NCI-H446 (cell line): ENCODE measurements around the gene RNF125.

Experiments used
- DNase-seq, 2 experiments: peaks; one replicate each; lab custom pipeline; 2025; lab: John Stamatoyannopoulos, UW

Gene RNF125

DNA sequence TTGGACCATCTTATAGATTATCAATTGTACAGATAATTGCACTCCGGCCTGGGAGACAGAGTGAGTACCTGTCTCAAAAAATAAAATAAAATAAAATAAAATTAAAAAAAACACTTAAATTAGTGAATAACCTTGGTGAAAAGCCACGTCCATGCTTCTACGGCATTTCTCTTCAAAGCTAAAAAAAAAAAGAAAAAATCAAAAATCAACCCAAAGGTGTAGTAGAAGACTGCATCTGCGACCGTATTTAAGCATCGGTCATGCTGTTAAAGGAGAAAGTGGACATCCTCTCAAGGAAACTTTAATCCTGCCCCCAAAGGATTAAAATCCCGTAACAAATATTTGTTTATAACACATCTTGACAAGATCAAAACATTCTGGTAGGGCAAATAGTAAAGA lies 72.7 kb downstream of the RNF125 start:
- no peak for DNase-seq

DNA sequence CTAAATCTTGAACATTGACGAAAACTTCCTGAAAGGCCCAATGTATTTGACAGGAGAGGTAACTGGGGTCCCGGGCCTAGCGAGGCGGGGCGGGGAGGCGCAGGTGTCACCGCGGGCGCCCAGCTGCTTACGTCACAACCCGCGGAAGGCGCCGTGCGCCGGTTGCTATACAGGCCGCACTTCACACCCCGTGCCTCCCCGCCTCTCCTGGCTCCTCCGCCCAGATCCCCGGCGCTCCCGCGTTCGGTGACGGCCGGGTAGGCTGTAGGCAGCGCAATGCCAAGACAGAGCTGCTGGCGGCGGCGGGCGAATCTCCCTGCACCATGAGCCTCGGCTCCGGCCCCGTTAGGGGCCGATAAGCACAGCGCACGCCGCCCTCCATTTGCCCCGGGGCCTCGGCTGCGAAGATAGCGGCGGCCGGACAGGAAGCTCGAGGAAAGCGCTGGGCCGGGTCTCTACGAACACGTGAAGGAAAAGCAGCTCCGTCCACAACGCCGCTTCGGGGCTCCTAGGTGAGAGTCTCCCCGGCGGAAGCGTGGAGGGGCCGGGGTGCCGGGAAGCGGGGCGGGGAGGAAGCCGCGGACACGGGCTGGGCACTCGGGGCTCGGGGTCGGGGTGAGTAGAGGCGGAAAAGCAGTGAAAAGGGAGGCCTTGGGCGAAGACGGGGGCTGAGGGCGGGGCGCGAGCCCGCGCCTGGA lies 73.2 kb downstream of the RNF125 start, which contains the start of gene RNF138:
RNF138 (plus strand) TSS at position 151 of the 698 bp plus-strand sequence. CDS start 903 bp downstream, outside the sequence.
- peak; percentile 63 to 86 for DNase-seq

DNA sequence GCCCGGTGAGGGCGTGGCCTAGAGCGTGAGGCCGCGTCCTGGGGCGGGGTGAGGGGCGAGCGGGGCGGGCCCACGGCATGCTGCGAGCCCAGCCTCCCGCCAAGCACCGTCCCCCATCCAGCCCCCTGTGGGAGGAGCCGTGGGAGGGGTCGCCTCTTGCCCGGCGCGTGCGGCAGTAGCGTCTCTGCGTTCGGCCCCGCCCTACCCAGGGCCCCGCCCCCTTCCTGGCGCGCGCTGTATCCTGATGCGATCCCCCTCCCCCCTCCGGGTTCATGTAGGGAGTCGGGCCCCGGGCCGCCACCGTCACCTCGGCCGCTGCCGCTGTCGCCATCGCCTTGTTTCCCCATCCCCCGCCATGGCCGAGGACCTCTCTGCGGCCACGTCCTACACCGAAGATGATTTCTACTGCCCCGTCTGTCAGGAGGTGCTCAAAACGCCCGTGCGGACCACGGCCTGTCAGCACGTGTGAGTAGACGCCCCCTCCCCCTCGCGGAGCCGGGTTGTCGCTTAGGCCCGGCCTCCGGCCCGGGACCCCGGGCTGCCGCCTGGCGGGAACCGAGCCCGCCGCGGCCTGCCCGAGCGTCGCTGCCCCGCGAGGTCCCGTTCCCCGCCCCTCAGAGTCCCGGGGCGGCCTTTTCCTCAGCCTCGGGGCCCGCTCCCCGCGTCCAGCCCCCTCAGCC lies 73.9 kb downstream of the RNF125 start:
- DNase-seq: peak; percentile 90 to 97

DNA sequence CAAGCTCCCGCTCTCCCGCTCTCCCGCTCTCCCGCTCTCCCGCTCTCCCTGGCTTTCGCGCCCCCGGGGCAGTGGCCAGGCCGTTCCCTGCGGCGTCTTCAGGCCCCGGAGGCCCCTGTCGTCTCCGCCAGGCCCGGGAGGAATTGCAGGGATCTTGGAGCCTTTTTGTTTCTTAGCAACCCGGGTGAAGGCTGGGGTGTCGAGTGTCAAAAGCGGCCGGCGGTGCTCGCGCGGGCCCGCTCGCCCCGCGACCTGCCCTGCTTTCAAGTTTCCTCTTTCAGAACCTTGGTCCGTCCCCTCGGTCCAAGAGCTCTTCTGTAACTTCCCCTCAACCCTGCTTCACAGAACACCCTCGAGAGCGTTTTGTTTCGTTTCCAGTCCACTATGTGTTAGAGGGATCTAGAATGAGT lies 74.5 kb downstream of the RNF125 start:
- DNase-seq: peak; percentile 15 to 51

DNA sequence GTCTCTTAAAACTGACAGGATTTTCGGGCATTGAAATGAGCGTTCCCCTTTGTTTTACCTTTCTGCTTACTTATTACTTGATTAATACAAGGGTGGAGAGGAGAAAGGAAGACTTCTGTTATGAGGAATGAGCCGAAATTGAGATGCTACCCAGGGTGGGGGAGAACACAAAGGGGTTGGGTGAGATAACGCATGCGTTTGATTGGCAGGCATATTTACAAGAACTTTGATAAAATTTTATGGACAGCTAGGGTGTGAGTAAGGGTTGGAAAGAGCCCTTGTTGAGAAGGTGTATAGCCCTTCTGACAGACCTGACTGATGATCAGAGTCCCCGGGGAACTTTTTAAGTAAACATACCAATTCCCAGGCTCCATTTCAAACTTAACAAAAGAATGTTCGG lies 74.9 kb downstream of the RNF125 start:
- no peak for DNase-seq

DNA sequence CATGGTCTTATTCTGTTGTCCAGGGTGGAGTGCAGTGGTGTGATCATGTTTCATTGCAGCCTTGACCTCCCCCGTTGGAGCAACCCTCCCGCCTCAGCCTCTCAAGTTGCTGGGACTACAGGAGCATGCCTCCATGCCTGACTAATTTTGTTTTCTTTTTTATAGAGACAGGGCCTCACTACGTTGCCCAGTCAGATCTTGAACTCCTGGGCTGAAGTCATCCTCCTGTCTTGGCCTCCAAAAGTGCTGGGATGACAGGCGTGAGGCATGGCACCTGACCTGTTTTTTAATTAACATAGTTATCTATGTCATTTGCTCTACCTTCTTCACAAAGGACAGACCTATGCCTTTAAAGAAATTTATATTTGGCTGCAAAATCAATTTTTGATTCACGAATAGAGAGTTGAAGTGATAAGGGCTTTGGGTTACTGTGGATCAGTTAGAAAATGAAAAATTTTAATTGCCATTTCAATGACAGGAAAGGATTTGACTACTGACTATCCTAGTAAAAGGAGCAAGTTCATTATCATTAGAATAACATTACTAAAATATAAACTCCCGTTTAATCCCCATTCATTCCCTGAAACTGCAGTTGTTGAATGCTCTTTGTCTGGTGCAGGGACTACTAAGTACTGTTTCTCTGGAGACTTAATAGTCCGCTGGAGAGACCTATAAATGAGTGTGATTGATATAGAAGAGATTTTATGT lies 76.7 kb downstream of the RNF125 start:
- DNase-seq: no peak

DNA sequence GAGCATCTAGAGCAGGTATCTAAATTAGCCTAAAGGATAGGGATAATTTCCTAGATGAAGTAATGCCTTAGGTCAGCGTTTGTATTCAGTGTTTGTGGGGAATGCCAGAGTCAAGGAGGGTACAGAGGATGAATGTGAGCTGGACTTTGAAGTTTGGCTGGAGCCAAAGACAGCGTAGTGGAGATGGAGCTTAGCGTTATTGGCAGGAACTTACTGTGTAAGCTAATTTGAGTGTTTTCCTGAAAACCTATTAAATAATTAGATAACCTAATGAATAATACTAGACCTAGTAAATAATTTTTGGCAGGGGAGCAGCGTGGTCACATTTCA lies 77.2 kb downstream of the RNF125 start:
- no peak for DNase-seq

DNA sequence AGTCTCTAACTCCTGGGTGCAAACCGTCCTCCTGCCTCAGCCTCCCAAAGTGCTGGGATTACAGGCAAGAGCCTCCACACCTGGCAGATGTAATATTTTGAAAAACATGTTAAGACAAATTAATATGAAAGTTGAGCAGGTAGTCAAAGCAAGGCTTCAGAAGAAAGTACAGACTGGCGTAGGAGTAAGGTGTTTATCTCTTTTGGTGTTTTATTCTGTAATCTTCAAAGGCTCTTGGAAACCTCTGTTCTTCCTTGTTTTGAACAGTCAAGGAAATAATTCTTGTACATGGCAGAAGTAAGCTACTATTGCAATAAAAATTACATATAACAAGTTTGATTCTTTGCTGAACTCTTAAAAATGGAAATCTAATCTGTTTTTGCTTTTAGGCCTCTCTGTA lies 78.3 kb downstream of the RNF125 start:
- DNase-seq: no peak

DNA sequence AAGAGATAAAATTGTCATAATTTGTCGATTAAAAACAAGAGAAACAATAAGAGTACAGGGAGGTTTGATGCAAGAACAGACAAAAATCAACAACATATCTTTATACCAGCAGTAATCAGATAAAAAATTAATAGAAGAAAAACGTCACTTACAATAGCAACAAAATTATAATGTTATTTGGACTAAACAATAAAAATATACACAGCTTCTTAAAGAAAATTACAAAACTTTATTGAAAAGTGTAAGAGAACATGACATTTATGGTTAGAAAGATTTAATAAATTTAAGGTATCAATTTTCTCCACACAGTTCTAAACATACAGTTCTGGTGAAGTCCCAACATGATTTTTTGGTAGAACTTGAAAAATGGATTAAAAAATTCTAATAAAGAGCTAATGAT lies 85.9 kb downstream of the RNF125 start:
- no peak for DNase-seq

DNA sequence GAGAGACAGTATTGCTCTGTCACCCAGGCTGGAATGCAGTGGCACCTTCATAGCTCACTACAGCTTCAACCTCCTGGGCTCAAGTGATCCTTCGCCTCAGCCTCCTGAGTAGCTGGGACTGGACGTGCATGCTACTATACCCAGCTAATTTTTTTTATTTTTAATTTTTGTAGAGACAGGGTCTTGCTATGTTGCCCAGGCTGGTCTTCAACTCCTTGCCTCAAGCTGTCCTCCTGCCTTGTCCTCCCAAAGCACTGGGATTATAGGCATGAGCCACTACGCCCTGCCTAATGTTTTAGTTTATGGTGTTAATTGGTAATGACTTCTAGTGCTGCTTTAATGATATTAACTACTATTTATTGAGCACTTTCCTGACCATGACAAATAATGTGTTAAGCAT lies 91.4 kb downstream of the RNF125 start:
- no peak for DNase-seq

DNA sequence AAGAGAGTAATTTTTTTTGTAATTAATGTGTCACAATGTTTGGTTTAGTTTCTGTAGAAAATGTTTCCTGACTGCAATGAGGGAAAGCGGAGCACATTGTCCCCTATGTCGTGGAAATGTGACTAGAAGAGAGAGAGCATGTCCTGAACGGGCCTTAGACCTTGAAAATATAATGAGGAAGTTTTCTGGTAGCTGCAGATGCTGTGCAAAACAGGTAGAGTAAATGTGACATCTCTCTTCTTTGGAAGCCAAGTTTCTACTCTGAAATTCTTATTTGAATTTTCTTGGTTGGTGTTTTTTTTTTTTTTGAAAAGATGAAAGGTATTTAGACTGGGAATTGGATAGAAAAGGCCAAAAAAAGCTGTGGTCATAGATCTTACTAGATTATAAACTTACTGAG lies 93.1 kb downstream of the RNF125 start:
- no peak for DNase-seq

DNA sequence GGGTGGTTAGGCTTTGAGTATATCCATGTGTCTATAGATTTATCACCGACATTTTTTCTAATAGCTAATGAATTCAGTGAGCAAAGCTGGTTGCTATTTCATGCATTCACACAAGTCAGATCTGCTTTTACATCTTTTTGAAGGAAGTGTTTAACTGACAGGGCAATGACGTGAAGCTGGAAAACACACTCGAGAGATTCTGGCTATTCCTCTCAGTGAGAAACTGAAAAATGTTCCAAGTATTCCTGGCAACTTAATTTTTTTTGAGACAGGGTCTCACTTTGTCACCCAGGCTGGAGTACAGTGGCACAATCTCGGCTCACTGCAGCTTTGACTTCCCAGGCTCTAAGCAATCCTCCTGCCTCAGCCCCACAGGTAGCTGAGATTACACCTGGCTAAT lies 94.2 kb downstream of the RNF125 start:
- no peak for DNase-seq

DNA sequence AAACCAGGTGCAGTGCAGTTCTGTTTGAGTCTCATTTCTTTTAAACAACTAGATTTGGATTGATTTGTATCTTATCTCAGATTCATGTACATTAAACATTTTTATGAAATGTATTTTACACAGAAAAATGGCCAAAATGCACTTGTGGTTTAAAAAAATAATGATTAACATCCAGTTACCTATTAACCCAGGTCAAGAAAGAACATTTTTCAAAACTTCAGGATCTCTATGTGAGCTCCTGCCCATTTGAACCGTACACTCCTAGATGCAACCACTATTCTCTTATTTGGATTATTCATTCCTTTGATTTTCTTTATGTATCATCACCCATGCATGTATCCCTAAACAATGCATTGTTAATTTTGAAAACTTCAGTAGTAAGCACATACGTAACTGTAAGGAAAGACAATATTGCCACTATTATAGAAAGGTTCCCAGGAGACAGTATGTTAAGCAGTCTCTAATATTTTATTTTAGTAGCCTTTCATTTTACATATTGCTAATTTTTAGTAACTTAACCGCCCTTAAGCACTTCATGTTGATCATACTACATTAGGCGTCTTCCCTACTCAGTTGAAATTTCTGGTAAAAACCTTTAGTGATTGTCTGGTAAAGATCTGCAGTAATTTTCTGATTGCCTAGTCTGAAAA lies 95.8 kb downstream of the RNF125 start:
- DNase-seq: no peak

DNA sequence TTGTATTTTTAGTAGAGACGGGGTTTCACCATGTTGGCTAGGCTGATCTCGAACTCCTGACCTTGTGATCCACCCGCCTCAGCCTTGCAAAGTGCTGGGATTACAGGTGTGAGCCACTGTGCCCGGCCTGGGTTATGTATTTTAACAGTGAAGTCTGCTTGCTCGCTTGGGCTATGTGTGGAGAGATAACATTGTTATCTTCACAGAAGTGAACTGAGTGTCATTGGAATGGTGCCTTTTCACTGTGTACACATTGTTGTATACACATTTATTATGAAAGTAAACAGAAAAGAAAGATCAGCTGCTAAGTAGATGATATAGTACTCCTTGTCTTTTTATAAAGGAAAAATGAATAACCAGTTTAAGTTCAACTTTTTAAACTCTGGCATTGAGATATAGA lies 103.4 kb downstream of the RNF125 start:
- no peak for DNase-seq
